ENCODE data around the gene EPHB2.

DNA sequence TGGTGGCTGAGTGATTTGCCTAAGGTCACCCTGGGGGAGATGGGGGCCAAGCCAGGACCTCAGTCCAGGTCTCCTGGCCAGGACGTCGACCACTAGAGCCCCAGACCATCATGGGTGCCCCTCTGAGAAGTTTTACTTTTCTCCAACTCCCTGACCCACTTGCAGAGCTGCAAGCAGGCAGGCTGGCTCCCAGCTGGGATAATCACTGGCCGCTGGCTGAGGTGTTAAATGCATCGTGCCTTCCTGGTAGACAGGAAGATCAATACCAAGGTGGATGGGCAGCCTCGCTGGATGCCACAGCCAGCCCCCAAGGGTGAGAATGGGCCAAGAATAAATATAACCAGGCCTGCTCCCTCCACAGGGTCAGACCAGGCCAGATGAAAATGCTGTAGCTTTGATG is 106.2 kb downstream of the EPHB2 start:
- TF ChIP-seq, protein P1, sequence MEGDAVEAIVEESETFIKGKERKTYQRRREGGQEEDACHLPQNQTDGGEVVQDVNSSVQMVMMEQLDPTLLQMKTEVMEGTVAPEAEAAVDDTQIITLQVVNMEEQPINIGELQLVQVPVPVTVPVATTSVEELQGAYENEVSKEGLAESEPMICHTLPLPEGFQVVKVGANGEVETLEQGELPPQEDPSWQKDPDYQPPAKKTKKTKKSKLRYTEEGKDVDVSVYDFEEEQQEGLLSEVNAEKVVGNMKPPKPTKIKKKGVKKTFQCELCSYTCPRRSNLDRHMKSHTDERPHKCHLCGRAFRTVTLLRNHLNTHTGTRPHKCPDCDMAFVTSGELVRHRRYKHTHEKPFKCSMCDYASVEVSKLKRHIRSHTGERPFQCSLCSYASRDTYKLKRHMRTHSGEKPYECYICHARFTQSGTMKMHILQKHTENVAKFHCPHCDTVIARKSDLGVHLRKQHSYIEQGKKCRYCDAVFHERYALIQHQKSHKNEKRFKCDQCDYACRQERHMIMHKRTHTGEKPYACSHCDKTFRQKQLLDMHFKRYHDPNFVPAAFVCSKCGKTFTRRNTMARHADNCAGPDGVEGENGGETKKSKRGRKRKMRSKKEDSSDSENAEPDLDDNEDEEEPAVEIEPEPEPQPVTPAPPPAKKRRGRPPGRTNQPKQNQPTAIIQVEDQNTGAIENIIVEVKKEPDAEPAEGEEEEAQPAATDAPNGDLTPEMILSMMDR (conservative IDR thresholded peaks at IDR 0.05; ENCODE audit: low read depth, low read length): no peak
- TF ChIP-seq NFE2L2 (IDR thresholded peaks at IDR 0.05; ENCODE audit: low read depth, low read length) (no peak), FOS (IDR thresholded peaks at IDR 0.05; ENCODE audit: low read depth, low read length) (no peak), CEBPB (IDR thresholded peaks at IDR 0.05; ENCODE audit: low read depth, low read length) (no peak), MXI1 (IDR thresholded peaks at IDR 0.05; ENCODE audit: borderline replicate concordance, low read depth, low read length) (no peak), RFX5 (IDR thresholded peaks at IDR 0.05; ENCODE audit: low read depth, low read length) (no peak), CHD1 (IDR thresholded peaks at IDR 0.05; ENCODE audit: low read depth, low read length) (no peak), POLR2A (IDR thresholded peaks at IDR 0.05; ENCODE audit: low read depth, low read length) (no peak), MAFK (IDR thresholded peaks at IDR 0.05; ENCODE audit: low read depth, low read length) (no peak), BHLHE40 (IDR thresholded peaks at IDR 0.05; ENCODE audit: low read depth, low read length) (no peak), SMC3 (IDR thresholded peaks at IDR 0.05; ENCODE audit: low read depth, low read length) (no peak)

All from IMR-90 (cell line).